Activated gamma-delta T cell treated with anti-CD3 and anti-CD28 coated beads, Interleukin-2, amount 50 U/mL, for 16 hours (primary cell): ENCODE results near the gene PYDC2.

Experiments used
- DNase-seq: peaks from one replicate; pipeline ENCODE4 v3.0.0-alpha.2; 2020; ENCODE audit warnings: low read depth

Gene PYDC2

DNA sequence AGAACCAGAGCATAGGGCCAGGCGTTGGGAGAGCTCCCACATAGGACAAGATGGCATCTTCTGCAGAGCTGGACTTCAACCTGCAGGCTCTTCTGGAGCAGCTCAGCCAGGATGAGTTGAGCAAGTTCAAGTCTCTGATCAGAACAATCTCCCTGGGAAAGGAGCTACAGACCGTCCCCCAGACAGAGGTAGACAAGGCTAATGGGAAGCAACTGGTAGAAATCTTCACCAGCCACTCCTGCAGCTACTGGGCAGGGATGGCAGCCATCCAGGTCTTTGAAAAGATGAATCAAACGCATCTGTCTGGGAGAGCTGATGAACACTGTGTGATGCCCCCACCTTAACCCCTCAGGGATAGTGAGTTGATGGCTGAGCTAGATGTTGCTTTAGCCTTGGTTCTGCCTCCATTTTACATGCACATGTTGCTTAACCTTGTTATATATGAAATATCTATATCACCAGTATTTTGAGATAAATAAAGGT lies at the start of gene PYDC2:
TSS of gene PYDC2 (plus strand) at position 51 of the 483 bp plus-strand sequence. CDS start at position 51, 0 bp downstream.
- DNase-seq: no peak

DNA sequence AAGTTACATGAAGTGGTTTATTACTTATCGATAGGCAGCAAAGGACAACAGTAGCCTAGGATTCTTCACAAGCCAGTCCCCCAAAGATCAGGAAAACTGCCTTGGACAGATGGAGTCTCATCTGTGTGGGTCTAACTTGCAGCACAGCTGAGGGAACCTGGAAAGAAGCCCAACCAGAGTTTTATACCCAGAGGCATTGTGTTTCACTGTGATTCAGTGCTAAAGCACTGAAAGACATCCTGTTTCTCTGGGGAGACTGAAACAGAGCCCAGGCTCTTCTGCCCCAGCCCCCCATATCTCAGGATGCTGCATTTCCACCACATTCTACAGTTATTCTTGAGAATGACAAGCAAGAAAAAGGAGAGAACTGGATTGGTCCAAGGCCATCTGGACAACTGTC lies 48.2 kb upstream of the PYDC2 start:
- DNase-seq: no peak

DNA sequence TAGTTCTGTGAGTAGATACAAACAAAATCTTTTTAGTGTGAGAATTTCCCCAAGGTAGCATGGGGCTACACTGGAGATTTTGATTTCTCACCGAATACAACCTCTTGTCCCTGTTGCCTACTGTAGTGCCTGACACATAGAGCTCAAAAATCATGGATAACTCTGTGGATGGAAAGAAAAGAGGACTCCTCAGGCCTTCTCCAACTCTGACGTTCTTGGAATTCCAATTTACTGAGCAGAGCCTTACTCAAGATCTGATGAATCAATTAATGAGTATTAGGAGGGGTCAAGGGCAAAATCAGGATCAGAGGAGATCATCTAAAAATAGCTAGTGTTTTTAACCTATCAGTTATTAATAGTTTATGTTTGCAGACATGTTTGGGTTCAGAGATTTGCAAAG lies 46.7 kb upstream of the PYDC2 start:
- DNase-seq: no peak

DNA sequence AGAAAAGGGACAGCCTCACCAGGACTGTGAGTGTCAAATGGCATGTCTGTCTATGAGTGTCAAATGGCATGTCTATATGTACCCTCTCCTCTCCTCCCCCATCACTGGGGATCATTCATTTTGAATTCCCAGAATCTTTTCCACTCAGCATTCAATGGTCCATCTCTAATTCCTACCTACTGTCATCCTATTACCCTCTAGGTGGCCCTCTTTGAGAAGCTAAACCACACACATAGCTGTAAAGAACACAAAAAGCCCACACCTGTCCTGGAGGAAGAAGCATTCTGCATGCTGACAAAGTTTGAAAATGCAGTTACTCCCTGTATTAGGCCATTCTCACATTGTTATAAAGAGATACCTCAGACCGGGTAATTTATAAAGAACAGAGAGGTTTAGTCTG lies 46.2 kb upstream of the PYDC2 start:
- DNase-seq: no peak

DNA sequence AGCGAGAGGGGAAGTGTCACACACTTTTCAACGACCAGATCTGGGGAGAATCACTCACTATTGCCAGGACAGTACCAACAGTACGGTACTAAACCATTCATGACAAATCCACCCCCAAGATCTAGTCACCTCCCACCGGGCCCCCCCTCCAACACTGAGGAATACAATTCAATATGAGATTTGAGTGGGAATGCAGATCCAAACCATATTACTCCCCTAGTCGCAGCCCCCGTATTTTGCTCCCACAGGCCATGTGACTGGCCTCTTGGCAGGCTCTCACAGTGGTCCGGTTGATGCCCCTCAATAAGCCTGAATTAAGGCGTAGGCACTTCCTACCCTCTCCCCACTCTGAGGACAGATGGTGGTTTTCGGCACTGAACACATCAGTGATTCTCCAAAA lies 45.4 kb upstream of the PYDC2 start:
- no peak for DNase-seq

DNA sequence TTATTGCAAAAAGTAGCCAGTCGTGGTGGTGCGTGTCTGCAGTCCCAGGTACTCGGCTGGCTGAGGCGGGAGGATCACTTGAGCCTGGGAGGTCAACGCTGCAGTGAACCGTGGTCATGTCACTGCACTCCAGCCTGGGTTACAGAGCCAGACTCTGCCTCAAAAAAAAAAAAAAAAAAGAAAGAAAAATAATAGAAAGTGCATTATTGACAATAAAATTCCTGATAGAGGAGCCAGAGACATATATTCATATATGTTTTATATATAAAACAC lies 43.6 kb upstream of the PYDC2 start:
- DNase-seq: no peak

DNA sequence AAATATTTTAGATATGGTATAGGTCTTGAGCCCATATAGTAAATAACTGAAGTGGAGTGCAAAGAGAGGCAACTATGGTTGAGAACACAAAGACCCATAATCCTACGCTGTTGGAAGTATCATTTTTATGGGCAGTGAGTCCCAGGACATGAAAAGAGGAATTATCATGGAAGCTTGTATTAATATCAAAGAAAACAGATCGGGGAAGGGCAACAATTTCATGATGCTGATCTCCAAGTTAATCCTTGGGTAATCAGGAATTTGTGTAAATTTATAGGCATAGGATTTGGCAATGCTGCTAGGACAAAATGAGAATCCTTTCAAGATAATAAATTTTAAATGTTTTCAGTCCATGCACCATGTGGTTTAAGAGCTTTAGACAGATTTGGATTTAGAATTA lies 40.2 kb upstream of the PYDC2 start:
- DNase-seq: no peak

DNA sequence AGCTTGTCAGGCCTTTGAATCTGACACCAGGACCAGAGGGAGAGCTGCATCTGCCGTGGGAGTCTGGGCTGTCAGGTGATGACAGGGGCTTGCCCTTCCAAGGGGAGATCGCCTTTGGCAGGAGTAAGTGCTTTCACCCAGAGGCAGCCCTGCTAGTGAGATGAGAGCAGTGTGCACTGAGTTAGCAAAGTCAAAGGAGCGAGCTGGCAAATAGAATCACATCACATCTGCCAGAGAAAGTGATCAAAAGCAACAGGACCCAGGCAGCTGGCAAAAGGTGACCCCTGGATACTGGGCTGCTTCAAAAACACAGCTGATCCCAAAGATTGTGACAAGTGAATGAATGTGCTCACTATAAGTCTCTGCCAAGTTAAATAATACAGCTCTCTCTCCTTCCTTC lies 36.1 kb upstream of the PYDC2 start:
- no peak for DNase-seq

DNA sequence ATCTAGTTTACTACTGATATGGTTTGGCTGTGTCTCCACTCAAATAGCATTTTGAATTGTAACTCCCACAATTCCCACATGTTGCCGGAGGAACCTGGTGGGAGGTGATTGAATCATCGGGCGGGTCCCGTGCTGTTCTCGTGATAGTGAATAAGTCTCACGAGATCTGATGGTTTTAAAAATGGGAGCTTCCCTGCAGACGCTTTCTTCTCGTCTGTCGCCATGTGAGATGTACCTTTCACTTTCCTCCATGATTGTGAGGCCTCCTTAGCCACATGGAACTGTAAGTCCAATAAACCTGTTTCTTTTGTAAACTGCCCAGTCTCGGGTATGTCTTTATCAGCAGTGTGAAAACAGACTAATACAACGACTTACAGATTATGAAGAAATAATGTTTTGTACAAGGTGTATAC lies 35.6 kb upstream of the PYDC2 start:
- DNase-seq: no peak

DNA sequence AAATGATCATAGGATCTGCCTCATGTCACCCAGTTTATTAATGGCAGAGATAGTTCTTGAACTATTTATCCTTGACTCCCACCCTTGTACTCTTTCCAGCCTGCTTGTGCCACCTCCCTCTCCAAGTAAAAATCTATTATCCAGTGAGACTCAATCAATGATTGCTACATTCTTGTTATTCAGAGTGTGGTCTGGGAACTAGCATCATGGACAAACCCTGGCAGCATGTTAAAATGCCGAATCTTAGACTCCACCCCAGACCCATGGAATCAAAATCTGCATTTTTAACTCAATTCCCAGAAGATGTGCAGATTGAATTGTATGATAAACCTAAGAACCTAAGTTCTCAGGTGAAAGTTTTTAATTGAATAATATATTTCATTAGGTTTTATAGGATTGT lies 34.7 kb upstream of the PYDC2 start:
- no peak for DNase-seq

DNA sequence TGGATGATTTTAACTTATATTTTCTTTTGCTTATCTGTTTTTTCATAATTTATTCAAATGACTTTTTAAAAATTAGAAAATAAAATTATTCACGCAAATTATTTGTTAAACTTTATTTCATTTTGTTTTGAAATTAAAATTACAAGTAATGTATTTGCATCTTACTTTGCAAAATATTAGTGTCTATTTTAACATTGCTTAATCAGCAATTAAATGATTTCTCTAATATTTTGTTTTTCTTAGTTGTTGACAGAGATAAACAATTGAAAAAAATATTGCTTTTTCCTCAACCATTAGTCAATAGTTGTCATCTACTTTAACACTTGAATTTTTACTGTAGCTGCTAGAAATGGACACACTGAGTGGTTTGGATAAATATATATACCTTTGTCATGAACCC lies 32.8 kb upstream of the PYDC2 start:
- no peak for DNase-seq

DNA sequence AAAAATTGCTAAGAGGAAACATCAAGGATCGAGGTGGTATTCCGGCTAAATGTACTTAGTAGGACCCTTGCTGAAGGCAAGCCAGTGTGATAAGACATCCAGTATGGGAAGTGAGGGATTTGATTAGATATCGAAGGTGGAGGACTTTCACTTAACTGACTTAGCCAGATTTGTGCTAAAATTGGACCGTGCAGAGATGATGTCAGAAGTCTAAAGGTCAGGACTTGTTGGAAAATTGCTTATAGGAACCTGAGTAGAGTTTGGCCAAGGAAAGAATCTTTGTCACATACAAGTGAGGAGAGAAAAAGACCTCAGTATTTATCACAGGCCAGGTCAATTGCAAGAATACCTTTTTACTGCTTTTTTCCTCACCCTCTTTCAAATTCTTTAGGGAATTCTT lies 30.9 kb upstream of the PYDC2 start:
- no peak for DNase-seq

DNA sequence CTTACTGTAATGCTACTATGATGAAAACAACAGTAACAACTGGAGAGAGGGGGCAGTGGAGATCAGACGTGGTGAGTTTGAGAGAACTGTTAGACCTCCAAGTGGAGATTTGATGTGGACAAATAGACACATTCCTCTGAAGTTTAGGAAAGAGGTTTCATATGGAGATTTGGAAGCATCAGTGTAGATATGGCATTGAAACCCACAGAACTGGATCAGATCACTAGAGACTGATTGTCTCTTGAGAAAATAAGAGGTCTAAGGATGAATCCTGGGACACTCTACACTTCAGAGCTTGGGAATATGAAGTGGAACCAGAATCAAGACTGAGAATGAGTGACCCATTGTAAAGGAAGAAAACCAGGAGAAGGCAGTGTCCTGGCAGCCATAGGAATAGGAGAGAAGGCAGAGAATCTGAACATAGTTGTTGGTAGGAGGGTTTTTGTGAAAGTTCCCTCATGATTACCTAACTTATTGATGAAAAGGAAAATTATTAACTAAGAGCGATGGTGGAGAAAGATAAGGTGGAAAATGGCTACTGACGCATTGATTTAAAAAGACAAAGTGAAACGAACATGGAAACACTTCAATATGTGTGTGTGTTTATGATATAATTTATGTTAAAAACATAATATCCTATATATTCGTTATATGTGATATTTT lies 29.7 kb upstream of the PYDC2 start:
- DNase-seq: no peak

DNA sequence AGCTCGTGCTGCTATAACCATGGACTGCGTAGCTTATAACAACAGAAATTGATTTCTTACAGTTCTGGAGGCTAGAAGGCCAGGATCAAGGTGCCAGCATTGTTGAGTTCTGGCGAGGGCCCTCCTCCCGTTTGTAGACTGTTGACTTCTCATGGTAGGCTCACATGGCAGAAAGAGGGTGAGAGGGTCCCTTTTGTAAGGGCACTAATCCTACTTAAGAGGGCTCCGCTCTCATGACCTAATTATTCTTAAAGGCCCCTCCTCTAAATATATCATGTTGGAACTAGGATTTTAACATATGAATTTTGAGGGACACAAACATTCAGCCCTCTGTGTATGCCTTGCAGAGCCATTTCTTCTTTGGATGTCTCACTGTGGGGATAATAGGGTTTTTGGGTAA lies 28.8 kb upstream of the PYDC2 start:
- DNase-seq: no peak

DNA sequence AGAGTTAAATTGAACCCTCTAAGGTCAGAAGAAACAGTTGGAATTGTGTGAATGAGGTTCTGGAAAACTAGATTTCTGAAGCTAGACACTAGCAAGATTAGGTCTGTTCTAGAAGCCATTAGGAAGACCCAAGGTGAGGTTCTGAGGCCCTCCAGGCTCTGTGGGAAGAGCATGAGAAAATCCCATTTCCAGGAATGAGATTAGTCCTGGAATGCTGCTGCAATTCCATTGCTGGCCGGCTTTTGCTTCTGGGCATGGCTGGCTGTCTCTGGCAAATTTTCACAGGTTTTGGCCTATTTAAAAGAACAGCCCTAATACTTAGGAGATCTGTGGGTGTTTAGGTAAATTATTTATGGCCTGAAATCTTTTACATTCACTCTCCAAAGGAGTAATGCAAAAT lies 26.9 kb upstream of the PYDC2 start:
- DNase-seq: no peak

DNA sequence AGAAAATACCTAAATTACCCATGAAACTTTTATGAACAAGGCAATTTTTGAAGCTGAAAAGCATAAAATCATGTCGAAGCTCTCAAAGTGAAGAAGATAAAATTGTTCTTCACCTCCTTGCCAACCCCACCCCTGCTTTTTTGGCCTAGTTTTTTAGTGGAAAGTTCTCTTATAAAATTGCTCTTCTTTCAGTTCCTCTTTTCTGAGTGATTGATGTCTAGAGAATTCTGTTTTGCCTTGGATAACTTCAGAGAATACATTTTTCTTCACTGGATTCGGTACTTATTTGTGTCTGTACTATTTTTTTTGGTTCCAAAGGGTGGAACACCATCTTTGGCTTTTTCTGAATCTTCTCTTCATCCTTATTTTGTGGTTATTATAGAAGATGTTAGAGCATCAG lies 25.0 kb upstream of the PYDC2 start:
- DNase-seq: no peak

DNA sequence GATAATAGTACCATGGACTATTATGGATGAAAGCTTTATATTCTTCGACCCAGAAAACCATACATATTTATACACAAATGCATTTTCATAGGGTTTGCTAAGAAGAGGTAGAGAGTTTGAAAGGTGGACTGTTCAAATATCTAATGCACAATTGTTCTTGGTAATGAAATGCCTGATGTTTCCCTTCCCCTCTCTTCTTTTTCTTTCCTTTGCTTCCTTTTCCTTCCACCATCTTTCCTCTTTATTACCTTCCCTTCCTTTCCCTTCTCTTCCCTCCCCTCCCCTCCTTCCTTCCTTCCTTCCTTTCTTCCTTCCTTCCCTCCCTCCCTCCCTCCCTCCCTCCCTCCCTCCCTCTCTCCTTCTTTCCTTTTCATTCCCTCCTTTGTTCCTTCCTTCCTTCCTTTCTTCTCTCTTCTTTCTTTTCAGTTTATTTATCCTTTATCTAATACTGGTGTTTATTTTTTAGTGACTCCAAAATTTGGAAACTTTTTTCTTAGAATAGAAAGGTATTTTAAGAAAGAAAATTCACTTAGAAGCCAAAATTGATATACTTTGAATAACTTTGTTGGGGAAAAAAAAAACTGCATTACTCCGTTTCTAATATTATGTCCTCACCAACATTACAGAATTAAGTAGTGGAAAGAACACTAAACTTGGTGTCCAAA lies 22.7 kb upstream of the PYDC2 start:
- DNase-seq: no peak

DNA sequence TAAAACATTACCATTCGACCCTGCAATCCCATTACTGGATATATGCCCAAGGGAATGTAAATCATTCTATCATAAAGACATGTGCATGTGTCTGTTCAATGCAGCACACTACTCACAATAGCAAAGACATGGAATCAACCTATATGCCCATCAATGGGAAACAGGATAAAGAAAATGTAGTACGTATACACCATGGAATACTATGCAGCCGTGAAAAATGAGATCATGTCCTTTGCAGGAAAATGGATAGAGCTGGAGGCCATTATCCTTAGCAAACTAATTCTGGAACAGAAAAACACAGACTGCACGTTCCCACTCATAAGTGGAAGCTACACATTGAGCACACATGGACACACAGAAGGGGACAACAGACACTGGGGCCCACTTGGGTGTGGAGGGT lies 20.4 kb upstream of the PYDC2 start:
- DNase-seq: no peak

DNA sequence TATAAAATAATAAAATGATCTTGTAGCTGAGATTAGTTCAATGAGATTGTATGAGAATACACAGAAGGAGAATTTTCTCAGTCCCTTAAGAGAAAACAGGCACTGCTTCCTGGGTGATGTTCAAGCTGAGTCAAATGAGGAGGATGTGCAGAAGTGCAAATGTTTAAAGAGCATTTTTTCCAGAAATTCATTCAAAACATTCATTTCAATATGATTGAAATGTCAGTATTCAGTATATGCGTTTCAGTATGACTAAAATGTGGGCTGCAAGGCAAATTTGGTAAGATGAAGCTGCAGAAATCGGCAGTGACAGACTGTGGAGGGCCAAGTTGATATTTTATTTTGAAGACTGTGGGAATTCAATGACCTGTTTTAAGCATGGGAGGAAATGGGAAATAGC lies 19.3 kb upstream of the PYDC2 start:
- no peak for DNase-seq

DNA sequence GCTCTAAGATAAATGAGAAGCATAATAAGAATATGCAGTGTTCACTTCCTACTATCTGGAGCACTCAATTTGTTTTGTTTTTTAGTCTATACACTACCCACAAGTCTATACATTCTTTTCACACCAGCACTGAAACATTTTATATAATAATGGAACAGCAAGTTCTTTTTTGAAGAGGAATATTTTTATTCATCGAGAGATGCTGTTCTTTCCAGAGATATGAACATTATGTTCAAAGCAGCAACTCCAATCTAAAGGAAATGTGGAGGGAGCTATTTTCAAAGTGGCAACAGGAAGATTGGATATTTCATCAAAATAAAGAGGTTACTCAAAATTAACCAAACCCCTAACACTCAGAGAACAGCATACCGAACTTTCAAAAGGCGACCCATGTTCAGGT lies 16.4 kb upstream of the PYDC2 start:
- no peak for DNase-seq

DNA sequence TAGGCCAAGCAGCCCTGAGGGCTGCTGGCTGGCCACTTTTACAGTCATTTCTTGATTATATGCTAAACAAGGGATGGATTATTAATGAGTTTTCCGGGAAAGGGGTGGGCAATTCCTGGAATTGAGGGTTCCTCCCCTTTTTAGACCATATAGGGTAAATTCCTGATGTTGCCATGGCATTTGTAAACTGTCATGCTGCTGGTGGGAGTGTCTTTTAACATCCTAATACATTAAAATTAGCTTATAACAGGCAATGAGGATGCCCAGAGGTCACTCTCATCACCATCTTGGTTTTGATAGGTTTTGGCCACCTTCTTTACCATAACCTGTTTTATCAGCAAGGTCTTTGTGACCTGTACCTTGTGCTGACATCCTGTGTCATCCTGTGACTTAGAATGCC lies 11.7 kb upstream of the PYDC2 start:
- DNase-seq: no peak

DNA sequence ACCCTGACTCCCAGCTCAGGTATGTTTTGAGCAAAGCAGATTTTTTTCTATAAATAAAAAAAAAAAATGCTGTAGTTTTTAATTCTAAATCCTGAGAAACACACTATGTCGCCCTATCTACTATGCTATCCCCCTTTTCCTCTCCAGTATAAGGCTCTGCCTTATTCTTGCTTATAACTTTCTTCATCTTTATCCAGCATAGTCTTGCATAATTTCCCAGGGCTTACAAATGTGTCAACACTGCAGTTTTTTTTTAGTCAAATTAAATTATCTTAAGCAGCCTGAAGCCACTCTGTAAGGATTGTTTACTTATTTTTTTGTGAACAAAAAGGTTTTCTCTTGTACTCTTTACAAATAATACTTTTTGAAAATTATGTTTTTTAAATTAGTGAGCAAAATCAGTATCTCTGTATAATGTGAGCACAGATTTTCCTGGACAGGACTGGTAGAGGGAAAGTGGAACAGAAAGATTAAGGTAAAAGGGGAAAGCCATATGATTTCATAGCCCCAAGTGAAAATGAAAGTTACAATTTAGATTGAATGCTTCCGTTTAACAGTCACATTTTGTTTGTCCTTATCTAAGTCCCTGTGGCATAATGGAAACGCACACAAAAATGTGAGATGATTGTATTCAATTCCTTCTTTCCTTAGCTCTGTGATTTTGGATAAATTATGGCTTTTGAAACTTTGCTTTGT lies 5.6 kb upstream of the PYDC2 start:
- DNase-seq: no peak

DNA sequence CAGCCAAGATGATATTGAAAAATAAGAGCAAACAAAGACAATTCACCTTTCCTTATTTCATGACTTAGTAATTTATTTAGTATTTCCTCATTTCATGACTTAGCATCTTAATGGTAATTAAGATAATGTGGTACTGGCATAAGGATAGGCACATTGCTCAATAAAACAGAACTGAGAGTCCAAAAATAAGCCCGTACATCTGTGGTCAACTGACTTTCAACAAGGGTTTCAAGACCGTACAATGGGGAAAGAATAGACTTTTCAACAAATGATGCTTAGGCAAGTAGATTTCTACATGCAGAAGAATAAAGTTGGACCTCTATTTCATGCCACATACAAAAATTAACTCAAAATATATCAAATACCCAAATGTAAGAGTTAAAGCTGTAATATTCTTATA lies 603 bp upstream of the PYDC2 start:
- DNase-seq: no peak

DNA sequence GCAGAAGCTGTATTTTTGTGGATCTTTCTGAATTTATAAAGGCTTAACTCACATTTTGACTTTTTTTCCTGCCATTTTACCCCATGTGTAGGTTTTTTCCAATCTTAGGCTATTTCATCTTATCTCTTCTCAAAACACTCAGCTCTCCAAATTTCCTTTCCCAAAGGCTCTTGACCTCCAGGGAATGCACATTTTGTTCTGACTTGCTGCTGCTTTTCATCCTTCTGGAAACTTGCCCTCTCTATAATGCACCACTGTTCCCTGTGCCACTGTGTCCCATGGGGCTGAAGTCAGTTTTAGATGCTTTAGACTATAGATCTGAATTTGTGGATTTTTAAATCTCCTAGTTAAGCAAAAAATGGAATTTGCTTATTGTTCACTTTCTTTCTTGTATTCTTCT lies 9.1 kb downstream of the PYDC2 start:
- no peak for DNase-seq
